ENCODE results near the gene MUC21. TPM values are rescaled to one million over a fixed set of nuclear protein-coding genes. Genes with fewer than 3 reads are reported as not detected.

The MUC21 gene
- total RNA-seq, result not detected

DNA sequence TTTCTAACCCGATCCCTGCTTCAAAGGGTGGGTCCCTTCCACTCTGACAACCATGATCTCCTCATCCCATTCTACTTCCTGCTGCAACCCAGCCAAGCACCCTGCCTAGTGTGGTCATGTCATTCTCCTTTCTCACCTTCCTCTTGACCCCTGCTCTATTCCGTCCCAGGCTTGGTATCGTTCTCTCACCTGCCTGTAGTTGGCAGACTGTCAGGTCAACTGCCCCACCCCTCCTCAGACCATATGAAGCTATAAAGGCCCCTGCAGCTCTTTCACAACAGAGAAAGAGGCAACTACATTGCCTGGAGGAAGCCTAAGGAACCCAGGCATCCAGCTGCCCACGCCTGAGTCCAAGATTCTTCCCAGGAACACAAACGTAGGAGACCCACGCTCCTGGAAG, at the start of gene MUC21:
TSS of gene MUC21 (plus strand) at position 280 of the 400 bp plus-strand sequence. CDS start 241 bp downstream, outside the sequence.

DNA sequence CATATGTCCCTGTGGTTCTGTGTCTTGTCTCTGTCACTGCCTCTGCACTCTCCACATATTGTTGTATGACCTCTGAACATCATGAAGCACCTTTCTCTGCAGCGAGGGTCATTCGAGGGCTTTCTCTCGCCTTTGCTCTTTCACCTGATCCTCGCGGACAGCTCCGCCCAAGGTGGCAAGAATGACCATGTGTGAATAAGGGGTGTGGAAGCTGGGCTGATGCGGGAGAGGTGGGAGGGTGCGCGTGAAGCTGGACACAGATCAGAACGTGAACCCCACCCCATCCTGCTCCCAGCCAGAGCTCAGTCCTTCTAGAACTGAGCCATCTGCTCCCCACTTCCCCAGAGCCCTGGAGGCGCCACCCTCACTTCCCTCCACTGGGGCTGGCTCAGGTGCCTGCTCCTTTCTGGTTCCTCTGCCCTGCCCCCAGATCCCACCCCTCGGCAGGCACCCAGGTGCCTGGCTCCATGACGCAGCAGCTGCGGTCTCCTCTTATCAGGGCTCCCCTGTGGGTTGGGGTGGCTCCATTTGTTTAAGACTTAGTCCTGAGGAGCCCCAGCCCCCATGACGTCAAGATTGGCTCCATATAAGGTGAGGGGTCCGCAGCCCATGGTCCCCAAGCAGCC, 43.0 kb upstream of the MUC21 start, which contains the start of gene MUCL3:
TSS of gene MUCL3 (plus strand) at position 613 of the 626 bp plus-strand sequence. CDS start 27 bp downstream, outside the sequence.

DNA sequence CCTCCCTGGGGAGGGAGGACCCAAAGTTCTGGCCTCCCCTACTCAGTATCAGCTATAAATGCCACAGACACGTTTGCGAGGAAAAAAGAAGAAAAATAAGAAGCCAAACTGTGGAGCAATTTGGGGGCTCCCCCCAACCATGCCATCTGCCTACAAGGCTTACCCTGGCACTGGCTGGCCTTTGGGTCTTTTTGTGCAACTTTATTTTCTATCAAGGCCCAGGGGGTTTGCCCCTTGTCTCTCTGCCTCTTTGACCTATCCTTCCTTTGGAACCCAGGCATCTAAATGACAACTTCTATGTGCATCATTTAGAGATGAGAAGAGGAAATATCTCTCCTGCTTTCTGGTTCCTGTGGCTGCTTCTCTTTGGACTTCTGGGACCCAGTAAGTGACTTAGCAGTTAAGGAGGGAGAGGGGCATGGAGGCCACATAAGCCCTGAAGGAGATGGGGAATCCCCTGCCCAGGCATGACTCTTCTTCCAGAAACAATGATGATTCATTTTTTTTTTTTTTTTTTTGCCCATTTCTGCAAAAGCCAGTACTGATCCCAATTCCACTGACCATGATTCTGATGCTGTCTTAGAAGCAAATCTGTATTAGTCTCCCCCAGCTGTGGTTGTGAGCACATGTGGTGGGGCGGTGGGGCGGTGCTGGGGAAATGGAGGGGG, 27.0 kb downstream of the MUC21 start, which contains the start of gene MUC22:
TSS of gene MUC22 (plus strand) at position 82 of the 668 bp plus-strand sequence. CDS start at position 315, 233 bp downstream.

Other genes starting within 250 kb of the MUC21 start
- 100 to 1,000 TPM; 209 to 215 TPM for gene FLOT1, start 241.0 kb upstream of the MUC21 start, total RNA-seq
- gene IER3, start 239.2 kb upstream of the MUC21 start, total RNA-seq, result 10 to 100 TPM; 34.2 to 34.3 TPM
- 1 to 10 TPM; 7.0 to 9.3 TPM for gene DDR1, start 99.2 kb upstream of the MUC21 start, total RNA-seq
- gene GTF2H4, start 75.5 kb upstream of the MUC21 start, total RNA-seq, result 10 to 100 TPM; 28.3 to 32.5 TPM
- gene VARS2, start 69.5 kb upstream of the MUC21 start, total RNA-seq, result 10 to 100 TPM; 32.9 to 33.4 TPM
- gene SFTA2, start 51.5 kb upstream of the MUC21 start, total RNA-seq, result not detected
- not detected for gene MUCL3, start 42.7 kb upstream of the MUC21 start, total RNA-seq
- not detected for gene MUC22, start 26.8 kb downstream of the MUC21 start, total RNA-seq
- gene C6orf15, start 128.9 kb downstream of the MUC21 start, total RNA-seq, result not detected
- not detected for gene PSORS1C1, start 131.1 kb downstream of the MUC21 start, total RNA-seq
- gene CDSN, start 136.7 kb downstream of the MUC21 start, total RNA-seq, result not detected
- gene PSORS1C2, start 155.3 kb downstream of the MUC21 start, total RNA-seq, result not detected
- gene CCHCR1, start 174.1 kb downstream of the MUC21 start, total RNA-seq, result 10 to 100 TPM; 29.1 to 34.4 TPM
- 10 to 100 TPM; 70.6 to 73.5 TPM for gene TCF19, start 174.9 kb downstream of the MUC21 start, total RNA-seq
- gene POU5F1, start 187.0 kb downstream of the MUC21 start, total RNA-seq, result not detected